ENCODE measurements around the gene STRA8. TPM values are rescaled to one million over a fixed set of nuclear protein-coding genes. Genes with fewer than 3 reads are reported as not detected.
"Not testable (repeated sequence)": the region's sequence is repeated elsewhere in the genome, so short reads cannot be mapped to it uniquely, and the experiment has no call there.

Gene STRA8
- total RNA-seq, 1 experiment from 2014 or later, result not detected

- Histone ChIP-seq H3F3A (ENCODE audit: low read length, unreplicated experiment) (no peaks in the 10 kb centered on the region), H3K9me2 (replicated peaks; ENCODE audit: low read length) (no peaks in the 10 kb centered on the region), H3K79me2 (ENCODE audit: low read length) (no peaks in the 10 kb centered on the region), H4K20me1 (ENCODE audit: low read length) (no peaks in the 10 kb centered on the region), H3K27me3 (ENCODE audit: low read length) (no peaks in the 10 kb centered on the region), H3K9ac (ENCODE audit: low read length) (peak within 1 kb of the TSS; percentile 76), H3K4me1 (ENCODE audit: insufficient read depth, low read length) (peaks cover 8% of the 10 kb centered on the region; the same call in 1 of the 2 replicates), H3K36me3 (ENCODE audit: low read depth, low read length) (no peaks in the 10 kb centered on the region), H3K4me2 (ENCODE audit: low read length) (peak within 1 kb of the TSS; percentile 94), H3K4me3 (ENCODE audit: low read length) (peak within 1 kb of the TSS; percentile 100), H2AFZ (ENCODE audit: low read length) (peak within 1 kb of the TSS; percentile 100), H3K27ac (ENCODE audit: low read length) (no peak within 1 kb of the TSS), H3K9me3 (ENCODE audit: low read length) (no peaks in the 10 kb centered on the region)
- BruUV-seq (replicated peaks), result no TSS peak
- POLR2A ChIA-PET (ENCODE audit: unreplicated experiment), result interaction anchor here (0.6 kb wide), 1 partner anchor 41 kb away, joined by 13 read pairs; the partner anchor contains the start of gene CYREN
- intact Hi-C loops (cut with micrococcal nuclease), result loop anchor here (2.0 to 10.0 kb wide), 3 partner anchors 41 to 224 kb away; partner anchors contain the start of genes AGBL3 and CYREN
- peak; percentile 90 for ATAC-seq
- DNase-seq, result peak; percentile 91
- TF ChIP-seq, protein P1, sequence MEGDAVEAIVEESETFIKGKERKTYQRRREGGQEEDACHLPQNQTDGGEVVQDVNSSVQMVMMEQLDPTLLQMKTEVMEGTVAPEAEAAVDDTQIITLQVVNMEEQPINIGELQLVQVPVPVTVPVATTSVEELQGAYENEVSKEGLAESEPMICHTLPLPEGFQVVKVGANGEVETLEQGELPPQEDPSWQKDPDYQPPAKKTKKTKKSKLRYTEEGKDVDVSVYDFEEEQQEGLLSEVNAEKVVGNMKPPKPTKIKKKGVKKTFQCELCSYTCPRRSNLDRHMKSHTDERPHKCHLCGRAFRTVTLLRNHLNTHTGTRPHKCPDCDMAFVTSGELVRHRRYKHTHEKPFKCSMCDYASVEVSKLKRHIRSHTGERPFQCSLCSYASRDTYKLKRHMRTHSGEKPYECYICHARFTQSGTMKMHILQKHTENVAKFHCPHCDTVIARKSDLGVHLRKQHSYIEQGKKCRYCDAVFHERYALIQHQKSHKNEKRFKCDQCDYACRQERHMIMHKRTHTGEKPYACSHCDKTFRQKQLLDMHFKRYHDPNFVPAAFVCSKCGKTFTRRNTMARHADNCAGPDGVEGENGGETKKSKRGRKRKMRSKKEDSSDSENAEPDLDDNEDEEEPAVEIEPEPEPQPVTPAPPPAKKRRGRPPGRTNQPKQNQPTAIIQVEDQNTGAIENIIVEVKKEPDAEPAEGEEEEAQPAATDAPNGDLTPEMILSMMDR (conservative IDR thresholded peaks at IDR 0.05; ENCODE audit: low read depth, low read length), result peak; percentile 28; the same call in 1 of the 2 replicates
- no peak for TF ChIP-seq EZH2 (IDR thresholded peaks at IDR 0.05; ENCODE audit: low read length, unreplicated experiment)
- CTCF ChIA-PET, result no interaction called here
Measured at GRCh38 chr7:135211179-135211945, 22.3 kb upstream of the STRA8 start, which contains the start of gene WDR91. WDR91 (minus strand) TSS chr7:135211526; CDS start chr7:135211502, 24 bp downstream.

GRCh38 chr7:135211946-135212685 is 21.5 kb upstream of the STRA8 start:
- H3K4me1 ChIP-seq (ENCODE audit: insufficient read depth, low read length); H3K36me3 ChIP-seq (ENCODE audit: low read depth, low read length); H3K27ac ChIP-seq (ENCODE audit: low read length); H3K79me2 ChIP-seq (ENCODE audit: low read length); H4K20me1 ChIP-seq (ENCODE audit: low read length); H3K9me2 ChIP-seq (replicated peaks; ENCODE audit: low read length); H3K9me3 ChIP-seq (ENCODE audit: low read length); H3K27me3 ChIP-seq (ENCODE audit: low read length); POLR2A ChIA-PET (ENCODE audit: unreplicated experiment); H3F3A ChIP-seq (ENCODE audit: low read length, unreplicated experiment): not testable (repeated sequence)
- CTCF ChIA-PET, result interaction anchor here (0.7 kb wide), 1 partner anchor 62 kb away, joined by 3 read pairs; no protein-coding TSS in a partner anchor
- intact Hi-C loops (cut with micrococcal nuclease), result loop anchor here (2.0 to 10.0 kb wide), 3 partner anchors 41 to 225 kb away; partner anchors contain the start of genes AGBL3 and CYREN
- Histone ChIP-seq H3K4me2 (ENCODE audit: low read length) (peak overlapping the region; percentile 94), H3K4me3 (ENCODE audit: low read length) (peak overlapping the region; percentile 100), H2AFZ (ENCODE audit: low read length) (peak overlapping the region; percentile 100), H3K9ac (ENCODE audit: low read length) (peak overlapping the region; percentile 69)
- ATAC-seq (peak; percentile 3; the same call in 1 of the 2 replicates), DNase-seq (peak; percentile 19)
- BruUV-seq (replicated peaks), result TSS peak; percentile 90

DNA sequence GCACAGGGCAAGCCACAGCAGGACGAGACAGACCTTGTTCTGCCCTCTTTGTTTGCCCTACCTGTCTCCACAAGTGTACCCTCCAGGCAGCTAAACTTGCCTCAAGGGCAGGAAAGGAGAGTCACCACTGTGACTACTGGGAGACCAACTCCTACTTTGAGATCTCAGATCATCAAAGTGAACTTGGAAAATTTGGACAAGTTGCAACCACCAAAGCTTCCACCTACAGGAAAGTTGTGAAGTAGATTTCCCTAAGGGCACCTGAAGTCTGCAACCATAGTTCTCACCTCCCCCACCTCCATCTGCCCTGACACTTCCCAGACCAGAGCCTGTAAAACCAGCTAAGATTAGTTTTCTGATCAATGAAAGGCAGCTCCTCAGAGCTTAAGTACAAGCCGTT is 19.8 kb upstream of the STRA8 start:
- ATAC-seq (no peak), DNase-seq (no peak)
- no peaks in the 10 kb centered on the region for H3K27me3 ChIP-seq (ENCODE audit: low read length)
- no peaks in the 10 kb centered on the region for H3K9me3 ChIP-seq (ENCODE audit: low read length)
- H3K4me3 ChIP-seq (ENCODE audit: low read length), result no peak overlapping the region
- no peaks in the 10 kb centered on the region for H3K36me3 ChIP-seq (ENCODE audit: low read depth, low read length)
- H3F3A ChIP-seq (ENCODE audit: low read length, unreplicated experiment), result no peaks in the 10 kb centered on the region
- peaks cover 8% of the 10 kb centered on the region; the same call in 1 of the 2 replicates for H3K4me1 ChIP-seq (ENCODE audit: insufficient read depth, low read length)
- no peaks in the 10 kb centered on the region for H3K9me2 ChIP-seq (replicated peaks; ENCODE audit: low read length)
- no peak for TF ChIP-seq EZH2 (IDR thresholded peaks at IDR 0.05; ENCODE audit: low read length, unreplicated experiment)
- TF ChIP-seq, protein P1 (conservative IDR thresholded peaks at IDR 0.05; ENCODE audit: low read depth, low read length), result no peak
- no peak for TF ChIP-seq EZH2phosphoT487 (IDR thresholded peaks at IDR 0.05; ENCODE audit: borderline replicate concordance, low read length)
- H2AFZ ChIP-seq (ENCODE audit: low read length), result no peak overlapping the region
- no TSS peak for BruUV-seq (replicated peaks)
- H3K9ac ChIP-seq (ENCODE audit: low read length), result no peak overlapping the region
- intact Hi-C loops (cut with micrococcal nuclease), result loop anchor here (5.0 to 10.0 kb wide), 2 partner anchors 61 to 227 kb away; partner anchors contain the start of gene AGBL3
- H3K4me2 ChIP-seq (ENCODE audit: low read length), result no peak overlapping the region
- ChIA-PET POLR2A (ENCODE audit: unreplicated experiment) (interaction anchor here (0.6 kb wide), 1 partner anchor 10 kb away, joined by 5 read pairs; no protein-coding TSS in a partner anchor), CTCF (no interaction called here)
- H3K79me2 ChIP-seq (ENCODE audit: low read length), result no peaks in the 10 kb centered on the region
- H3K27ac ChIP-seq (ENCODE audit: low read length), result no peak overlapping the region
- no peaks in the 10 kb centered on the region for H4K20me1 ChIP-seq (ENCODE audit: low read length)

All from PC-3 (cell line).